COLO668 (cell line): Measurements from ENCODE around the gene CANX.

Experiments used
- DNase-seq: peaks from one replicate; lab custom pipeline; 2025; ENCODE audit not compliant: unreplicated experiment; lab: John Stamatoyannopoulos, UW

The CANX gene

GRCh38 chr5:179774442-179774841 lies 75.7 kb downstream of the CANX start:
- no peak for DNase-seq

- DNase-seq: no peak
These were observed 77.7 kb downstream of the CANX start for GRCh38 chr5:179776411-179776938.

GRCh38 chr5:179777456-179777855 lies 78.7 kb downstream of the CANX start:
- no peak for DNase-seq

GRCh38 chr5:179777909-179778308 lies 79.1 kb downstream of the CANX start:
- no peak for DNase-seq

GRCh38 chr5:179778591-179778990 lies 79.8 kb downstream of the CANX start:
- DNase-seq: no peak

- DNase-seq: no peak
These were observed 81.1 kb downstream of the CANX start for GRCh38 chr5:179779826-179780225.

- DNase-seq: no peak
These were observed 81.6 kb downstream of the CANX start for GRCh38 chr5:179780362-179780761.
